NK-92 treated with Interleukin-12 subunit alpha and Interleukin-12 subunit beta, amount 100 ng/mL, for 24 hours (cell line): ENCODE measurements around the gene ABCF1.

Experiments
- DNase-seq: peaks from one replicate; lab custom pipeline; 2025; lab: John Stamatoyannopoulos, UW

ABCF1 gene

DNA sequence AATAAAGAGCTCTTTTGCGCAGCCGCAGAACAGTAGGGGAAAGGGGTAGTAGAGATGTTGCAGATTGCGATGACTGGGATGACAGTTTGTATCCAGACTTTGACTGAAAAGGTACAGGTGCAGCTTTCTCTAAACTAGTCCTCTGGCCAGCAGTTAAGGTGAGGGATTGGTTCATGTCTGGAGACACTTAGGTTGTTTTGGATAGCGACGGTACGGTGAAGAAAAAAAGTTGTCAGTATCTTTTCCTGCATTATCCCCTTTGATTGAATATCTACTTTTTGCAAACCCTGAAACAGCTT, 13.6 kb upstream of the ABCF1 start:
- no peak for DNase-seq

DNA sequence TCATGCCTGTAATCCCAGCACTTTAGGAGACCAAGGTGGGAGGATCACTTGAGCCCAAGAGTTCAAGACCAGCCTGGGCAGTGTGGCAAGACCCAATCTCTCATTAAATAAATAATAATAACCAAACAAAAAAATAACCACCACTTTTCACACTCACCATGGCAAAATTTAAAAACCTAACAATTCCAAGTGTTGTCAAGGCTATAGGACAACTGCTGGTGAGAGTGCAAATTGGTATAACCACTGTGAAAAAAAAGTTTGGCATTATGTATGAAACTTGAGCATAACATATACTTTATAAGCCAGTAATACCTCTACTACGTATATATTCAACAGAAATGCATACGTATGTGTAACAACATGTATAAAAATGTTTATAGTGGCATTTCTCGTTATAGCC, 10.3 kb upstream of the ABCF1 start:
- DNase-seq: no peak

GRCh38 chr6:30562470-30563425, 8.5 kb upstream of the ABCF1 start:
- DNase-seq: no peak

DNA sequence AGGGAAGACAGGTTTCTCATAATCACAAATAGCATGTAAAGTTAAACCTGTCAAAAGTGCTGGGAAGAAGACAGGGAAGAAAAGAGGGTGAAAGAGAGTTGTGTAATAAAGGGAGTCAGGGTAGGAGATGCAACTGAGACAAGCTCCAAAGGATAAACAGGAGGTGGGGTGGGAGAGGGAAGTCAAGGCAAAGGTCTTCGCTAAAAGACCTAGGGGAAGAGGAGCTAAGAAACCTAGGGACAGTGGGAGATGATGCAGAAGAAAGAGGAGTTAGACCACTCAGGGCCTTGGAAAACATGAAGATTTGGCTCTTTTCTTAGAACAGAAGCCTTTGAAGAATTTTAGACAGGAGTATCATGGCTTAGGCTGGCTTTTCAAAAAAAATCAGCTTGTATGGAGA, 7.1 kb upstream of the ABCF1 start:
- DNase-seq: no peak

DNA sequence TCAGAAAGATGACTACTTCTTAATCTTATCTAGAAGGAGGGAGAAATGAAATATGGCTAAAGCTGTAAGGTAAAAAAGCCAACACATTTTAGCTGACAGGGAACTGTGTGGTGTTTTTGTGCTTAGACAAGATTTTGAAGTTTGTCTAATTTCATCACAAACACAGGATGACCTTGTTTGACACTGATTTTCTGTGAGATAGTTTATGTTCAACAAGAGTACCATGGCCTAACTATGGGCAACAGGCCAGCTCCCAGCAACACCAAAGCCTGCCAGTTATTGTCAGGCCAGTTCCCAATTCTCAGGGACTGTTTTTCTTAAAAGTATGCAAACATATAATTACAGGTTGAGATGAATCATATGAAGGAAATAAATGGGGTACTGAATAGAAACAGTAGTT, 5.5 kb upstream of the ABCF1 start:
- DNase-seq: no peak

DNA sequence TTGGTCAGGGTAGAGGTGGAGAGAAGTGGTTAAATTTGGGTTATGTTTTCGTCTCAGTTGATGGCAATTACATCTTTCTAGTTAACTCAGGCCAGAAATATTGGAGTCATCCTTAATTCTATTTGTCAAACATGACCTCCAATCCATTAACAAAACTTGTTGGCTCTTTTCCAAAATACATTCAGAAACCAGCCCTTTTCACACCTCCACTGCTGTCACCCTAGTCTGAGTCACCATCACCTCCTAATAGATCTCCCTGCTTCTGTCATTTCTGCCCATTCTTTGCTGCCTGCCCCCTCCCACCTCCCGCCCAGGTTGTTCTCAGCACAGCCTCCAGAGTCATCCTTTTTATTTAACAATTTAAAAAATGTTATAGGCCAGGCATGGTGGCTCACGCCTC, 3.0 kb upstream of the ABCF1 start:
- peak; percentile 49 for DNase-seq

- DNase-seq: no peak
These were observed 979 bp upstream of the ABCF1 start for GRCh38 chr6:30570263-30570662.

DNA sequence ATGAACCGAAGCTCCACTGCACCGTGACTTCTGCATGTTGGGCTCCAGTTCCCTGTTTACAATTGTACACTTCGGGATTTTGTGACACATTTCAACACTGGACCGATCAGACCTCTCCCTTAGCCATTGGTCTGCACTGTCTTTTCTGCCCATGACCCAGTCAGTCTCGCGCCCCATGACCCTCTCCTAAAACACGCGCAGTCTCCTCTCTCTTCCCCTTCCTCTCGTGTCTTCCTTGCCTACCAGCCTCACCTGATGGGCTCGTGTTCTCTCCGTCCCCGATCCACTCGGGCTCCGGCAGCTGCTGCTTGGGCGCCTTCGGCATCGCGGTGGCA, 535 bp upstream of the ABCF1 start:
- DNase-seq: no peak

- DNase-seq: no peak
These were observed 480 bp downstream of the ABCF1 start for GRCh38 chr6:30571762-30572082.

DNA sequence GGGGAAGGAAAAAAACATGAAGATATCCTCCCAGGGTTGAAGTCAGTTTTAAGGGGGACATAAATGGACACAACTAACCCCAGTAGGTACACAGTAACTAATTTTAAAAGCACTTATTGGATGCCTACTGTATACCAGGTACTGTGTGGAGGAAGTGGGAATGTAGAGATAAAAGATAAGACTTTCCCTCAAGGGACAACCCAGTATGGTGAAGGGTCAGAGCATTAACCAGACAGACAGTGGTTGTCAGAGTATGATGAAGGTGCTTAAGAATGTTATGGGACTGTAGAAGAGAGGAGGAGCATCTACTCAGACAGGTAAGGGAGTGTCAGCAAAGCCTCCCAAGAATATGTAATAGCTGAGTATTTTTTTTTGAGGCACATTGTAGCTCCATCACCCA, 906 bp downstream of the ABCF1 start:
- no peak for DNase-seq

DNA sequence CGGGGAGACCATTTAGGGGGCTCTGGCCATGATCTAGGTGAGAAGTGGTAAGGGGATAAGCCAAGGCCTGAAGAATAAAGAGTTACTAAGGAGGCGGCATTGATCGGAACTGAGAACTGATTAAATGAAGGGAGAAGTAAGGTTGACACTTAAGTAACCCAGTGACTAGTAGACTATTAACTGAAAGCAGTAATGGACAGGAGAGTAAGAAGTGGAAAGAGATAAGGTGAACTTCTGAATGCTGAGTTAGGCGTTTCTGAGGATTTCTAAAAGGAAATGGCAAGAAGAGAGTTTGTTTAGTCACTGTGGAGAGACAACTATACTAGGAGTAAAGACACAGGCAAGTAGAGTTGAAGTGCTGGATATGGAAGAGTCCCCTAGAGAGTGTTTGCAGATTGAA, 1.9 kb downstream of the ABCF1 start:
- DNase-seq: no peak

DNA sequence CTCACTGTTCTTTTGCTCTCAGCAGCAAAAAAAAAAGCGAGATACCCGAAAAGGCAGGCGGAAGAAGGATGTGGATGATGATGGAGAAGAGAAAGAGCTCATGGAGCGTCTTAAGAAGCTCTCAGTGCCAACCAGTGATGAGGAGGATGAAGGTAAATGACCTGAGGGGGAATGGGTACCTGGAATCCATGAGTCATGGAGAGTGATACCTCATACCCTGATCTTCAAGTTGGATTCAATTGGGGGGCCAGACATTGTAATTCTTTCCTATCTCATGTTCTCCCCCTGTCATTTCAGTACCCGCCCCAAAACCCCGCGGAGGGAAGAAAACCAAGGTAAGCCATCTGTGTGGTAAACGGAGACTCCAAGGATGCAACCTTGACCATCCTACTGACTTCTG, 6.8 kb downstream of the ABCF1 start:
- no peak for DNase-seq

DNA sequence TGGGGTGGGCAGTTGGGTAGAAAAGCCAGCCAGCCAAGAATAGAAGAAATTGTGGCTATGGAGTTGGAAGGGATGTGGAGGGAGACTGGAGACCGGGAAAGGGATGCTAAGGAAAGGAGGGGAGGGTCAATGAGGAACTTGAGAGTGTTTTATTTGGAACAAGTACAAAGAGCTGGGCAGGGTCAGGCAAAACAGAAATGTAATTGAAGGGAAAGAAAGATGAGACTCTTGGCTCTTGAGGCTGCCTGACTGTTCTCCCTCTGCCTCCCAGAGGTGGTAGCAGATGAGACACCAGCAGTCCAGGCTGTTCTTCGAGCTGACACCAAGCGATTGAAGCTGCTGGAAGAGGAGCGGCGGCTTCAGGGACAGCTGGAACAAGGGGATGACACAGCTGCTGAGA, 12.7 kb downstream of the ABCF1 start:
- DNase-seq: no peak

DNA sequence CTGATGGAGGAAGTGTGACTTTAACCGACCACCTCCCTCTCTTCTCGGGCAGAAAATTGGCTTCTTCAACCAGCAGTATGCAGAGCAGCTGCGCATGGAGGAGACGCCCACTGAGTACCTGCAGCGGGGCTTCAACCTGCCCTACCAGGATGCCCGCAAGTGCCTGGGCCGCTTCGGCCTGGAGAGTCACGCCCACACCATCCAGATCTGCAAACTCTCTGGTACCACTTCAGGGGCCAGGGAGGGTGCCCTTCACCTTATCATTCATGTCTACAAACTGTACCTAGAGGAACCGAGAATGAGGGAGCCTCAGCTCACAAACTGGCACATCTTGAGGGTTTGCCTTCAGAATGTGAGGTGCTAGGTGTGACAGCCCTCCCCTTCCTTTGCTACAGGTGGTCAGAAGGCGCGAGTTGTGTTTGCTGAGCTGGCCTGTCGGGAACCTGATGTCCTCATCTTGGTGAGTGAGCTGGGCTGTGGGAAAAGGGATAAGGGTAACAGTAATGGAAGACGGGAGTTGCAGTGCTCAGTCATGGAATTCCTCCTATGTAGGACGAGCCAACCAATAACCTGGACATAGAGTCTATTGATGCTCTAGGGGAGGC, 18.6 kb downstream of the ABCF1 start:
- DNase-seq: no peak

- DNase-seq: no peak
These were observed 19.3 kb downstream of the ABCF1 start for GRCh38 chr6:30590509-30590908.

DNA sequence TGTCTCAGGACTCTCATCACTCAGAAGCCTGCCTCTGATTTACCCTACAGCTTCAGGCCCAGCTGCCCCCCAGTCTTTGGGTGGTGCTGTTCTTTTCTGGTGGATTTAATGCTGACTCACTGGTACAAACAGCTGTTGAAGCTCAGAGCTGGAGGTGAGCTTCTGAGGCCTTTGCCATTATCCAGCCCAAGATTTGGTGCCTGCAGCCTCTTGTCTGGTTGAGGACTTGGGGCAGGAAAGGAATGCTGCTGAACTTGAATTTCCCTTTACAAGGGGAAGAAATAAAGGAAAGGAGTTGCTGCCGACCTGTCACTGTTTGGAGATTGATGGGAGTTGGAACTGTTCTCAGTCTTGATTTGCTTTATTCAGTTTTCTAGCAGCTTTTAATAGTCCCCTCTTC, 19.8 kb downstream of the ABCF1 start:
- no peak for DNase-seq

- DNase-seq: no peak
These were observed 21.0 kb downstream of the ABCF1 start for GRCh38 chr6:30592287-30592686.

GRCh38 chr6:30597315-30598144, 26.3 kb downstream of the ABCF1 start:
- peak; percentile 49 for DNase-seq

DNA sequence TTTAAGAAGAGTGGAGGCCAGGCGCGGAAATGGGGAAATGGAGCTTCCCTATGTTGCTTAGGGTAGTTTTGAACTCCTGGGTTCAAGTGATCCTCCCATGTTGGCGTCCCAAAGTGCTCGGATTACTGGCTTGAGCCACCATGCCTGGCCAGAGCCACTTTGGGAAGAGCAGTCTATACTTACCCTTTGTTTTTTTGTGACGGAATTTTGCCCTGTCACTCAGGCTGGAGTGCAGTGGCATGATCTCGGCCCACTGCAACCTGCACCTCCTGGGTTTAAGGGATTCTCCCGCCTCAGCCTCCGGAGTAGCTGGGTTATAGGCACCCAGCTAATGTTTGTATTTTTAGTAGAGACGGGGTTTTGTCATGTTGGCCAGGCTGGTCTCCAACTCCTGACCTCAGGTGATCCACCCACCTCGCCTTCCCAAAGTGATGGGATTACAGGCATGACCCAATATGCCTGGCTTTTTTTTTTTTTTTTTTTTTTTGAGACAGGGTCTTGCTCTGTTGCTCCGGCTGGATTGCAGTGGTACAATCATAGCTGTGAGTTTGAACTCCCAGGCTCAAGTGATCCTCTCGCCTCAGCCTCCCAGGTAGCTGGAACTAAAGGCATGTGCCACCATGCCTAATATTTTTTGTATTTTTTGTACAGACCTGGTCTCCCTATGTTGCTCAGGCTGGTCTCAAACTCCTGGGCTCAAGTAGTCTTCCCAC, 27.8 kb downstream of the ABCF1 start:
- DNase-seq: no peak

GRCh38 chr6:30599625-30600324, 28.5 kb downstream of the ABCF1 start:
- no peak for DNase-seq

- DNase-seq: no peak
These were observed 29.3 kb downstream of the ABCF1 start for GRCh38 chr6:30600451-30600961.

GRCh38 chr6:30601436-30601814, 30.2 kb downstream of the ABCF1 start:
- DNase-seq: no peak
